B cell (primary cell): ENCODE results near the gene ZNF516.

Experiments
- CTCF ChIP-seq: fragments of 200-600 bp; IDR thresholded peaks from one replicate; pipeline ENCODE4 v1.8.0; 2022; ENCODE audit warnings: antibody characterized with exemption, mild to moderate bottlenecking
- EZH2 ChIP-seq: IDR thresholded peaks from 2 replicates; pipeline ENCODE4 v1.6.1; 2012; ENCODE audit warnings: borderline replicate concordance, low read depth, mild to moderate bottlenecking, moderate library complexity, low read length; ENCODE audit not compliant: insufficient read depth, poor library complexity, severe bottlenecking

GRCh38 chr18:76430636-76431035, 64.4 kb downstream of the ZNF516 start:
- TF ChIP-seq CTCF, result no peak
- TF ChIP-seq EZH2, result no peak
